ENCODE measurements around the gene ZCWPW1.
"Not testable (repeated sequence)": the region's sequence is repeated elsewhere in the genome, so short reads cannot be mapped to it uniquely, and the experiment has no call there.

Gene ZCWPW1

DNA sequence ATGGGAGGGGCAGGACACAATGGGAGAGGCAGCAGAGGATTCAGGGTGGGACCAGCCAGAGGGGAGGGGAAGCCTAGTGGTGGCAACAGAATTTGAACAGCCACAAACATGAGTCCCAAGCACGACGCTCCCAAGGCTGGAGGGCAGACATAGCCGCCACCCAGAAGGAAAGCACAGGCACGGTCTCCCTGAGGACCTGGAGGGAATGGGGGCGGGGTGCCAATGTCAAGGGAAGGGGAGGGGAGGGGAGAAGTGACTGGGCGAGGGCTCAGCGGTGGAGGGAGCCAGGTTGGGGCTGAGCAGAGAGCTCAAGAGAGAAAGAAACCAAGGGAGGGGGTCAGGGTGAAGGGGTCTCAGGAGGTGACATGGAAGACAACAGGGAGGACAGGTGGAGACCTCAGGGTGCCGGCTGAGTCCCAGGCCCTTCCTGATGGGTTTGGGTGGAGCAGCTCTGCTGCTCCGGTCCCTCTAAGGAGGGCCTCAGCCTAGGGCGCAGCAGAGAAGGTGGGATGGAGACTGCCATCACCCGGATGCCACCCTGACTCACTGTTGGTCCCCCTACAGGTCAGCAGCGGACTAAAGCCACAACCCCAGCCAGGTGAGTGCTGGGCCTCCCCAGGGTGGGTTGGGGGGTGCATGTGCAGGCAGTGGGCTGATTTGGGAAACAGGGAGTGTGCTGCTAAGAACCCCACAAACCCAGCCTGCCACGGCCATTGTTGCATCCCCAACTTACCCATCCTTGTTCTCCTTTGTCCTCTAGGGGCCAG is 31.0 kb downstream of the ZCWPW1 start:
- DNase-seq = no peak

DNA sequence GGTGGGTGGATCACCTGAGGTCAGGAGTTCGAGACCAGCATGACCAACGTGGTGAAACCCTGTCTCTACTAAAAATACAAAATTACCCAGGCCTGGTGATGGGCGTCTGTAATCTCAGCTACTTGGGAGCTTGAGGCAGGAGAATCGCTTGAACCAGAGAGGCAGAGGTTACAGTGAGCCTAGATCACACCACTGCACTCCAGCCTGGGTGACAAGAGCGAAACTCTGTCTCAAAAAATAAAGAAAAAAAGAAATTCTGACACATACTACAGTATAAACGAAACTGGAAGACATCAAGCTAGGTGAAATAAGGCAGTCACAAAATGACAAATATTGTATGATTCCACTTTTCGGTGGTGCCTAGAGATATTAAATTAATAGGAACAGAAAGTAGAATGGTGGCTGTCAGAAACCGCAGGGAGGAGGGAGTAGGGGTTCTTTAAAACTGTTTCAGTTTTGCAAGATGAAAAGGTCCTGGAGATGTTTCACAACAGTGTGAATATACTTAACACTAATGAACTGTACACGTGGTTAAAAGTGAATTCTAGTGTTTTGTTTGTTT is 32.0 kb downstream of the ZCWPW1 start:
- no peak for DNase-seq

- DNase-seq = no peak
These were observed 34.4 kb downstream of the ZCWPW1 start for GRCh38 chr7:100394077-100394476.

- DNase-seq = no peak
These were observed 35.1 kb downstream of the ZCWPW1 start for GRCh38 chr7:100393233-100393905.

GRCh38 chr7:100390286-100391009 is 38.1 kb downstream of the ZCWPW1 start:
- DNase-seq = no peak

- no peak for DNase-seq
These were observed 38.9 kb downstream of the ZCWPW1 start for GRCh38 chr7:100389437-100390088.

GRCh38 chr7:100387695-100388094 is 40.8 kb downstream of the ZCWPW1 start:
- DNase-seq = no peak

DNA sequence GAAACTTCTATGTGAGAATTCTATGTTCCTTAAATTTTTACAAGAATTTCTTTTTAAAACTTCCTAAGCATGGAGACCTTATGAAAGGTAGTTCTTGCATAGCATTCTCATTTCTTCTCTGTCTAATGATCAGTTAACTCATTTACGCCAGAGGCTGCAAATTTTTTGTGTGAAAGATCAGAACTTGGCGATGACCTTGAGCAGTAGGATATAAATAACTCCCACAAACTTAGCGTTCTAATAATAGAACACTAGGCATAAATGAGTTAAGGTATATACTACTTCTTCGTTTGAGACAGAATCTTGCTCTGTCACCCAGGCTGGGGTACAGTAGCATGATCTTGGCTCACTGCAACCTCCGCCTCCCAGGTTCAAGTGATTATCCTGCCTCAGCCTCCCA is 41.6 kb downstream of the ZCWPW1 start:
- no peak for DNase-seq

DNA sequence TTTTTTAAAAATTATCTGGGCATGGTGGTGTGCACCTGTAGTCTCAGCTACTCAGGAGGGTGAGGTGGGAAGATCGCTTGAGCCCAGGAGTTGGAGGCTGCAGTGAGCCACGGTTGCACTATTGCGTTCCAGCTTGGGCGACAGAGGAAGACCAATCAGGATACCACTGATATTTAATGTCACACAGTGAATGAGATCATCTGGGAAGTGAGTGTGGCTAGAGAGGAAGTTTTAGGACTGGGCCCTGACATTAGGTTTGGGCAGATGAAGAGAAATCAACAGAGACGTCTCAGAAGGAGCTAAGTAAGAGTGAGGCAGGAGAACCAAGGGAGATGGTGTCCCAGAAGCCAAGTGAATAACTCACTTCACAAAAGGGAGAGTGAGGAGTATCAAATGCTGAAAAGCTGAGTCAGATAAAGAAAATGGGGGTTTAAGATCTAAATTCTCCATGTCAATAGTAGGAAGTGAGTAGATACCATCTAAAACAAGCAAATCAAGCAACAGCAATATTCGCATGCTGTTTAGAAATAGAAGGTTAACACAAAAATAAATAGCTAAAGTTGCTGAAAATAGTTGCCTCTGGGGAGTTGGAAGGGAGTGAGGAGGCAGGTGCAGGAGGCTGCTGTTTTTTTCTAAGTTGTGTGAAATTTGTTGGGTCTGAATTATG is 43.7 kb downstream of the ZCWPW1 start:
- DNase-seq = no peak

DNA sequence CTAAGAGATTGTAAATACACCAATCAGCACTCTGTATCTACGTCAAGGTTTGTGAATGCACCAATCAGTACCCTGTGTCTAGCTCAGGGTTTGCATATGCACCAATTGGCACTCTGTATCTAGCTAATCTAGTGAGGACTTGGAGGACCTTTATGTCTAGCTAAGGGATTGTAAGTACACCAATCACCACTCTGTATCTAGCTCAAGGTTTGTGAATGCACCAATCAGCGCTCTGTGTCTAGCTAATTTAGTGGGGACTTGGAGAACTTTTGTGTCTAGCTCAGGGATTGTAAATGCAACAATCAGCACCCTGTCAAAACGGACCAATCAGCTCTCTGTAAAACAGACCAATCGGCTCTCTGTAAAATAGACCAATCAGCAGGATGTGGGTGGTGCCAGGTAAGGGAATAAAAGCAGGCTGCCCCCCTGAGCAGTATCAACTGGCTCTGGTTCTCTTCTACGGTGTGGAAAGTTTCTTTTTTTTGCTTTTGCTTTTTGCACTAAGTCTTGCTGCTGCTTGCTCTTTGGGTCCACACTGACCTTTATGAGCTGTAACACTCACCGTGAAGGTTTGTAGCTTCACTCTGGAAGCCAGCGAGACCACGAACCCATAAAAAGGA is 46.2 kb downstream of the ZCWPW1 start:
- not testable (repeated sequence) for DNase-seq

- not testable (repeated sequence) for DNase-seq
These were observed 46.8 kb downstream of the ZCWPW1 start for GRCh38 chr7:100381531-100382233.

GRCh38 chr7:100380196-100380595 is 48.3 kb downstream of the ZCWPW1 start:
- no peak for DNase-seq

- DNase-seq = no peak
These were observed 50.3 kb downstream of the ZCWPW1 start for GRCh38 chr7:100378114-100378755.

DNA sequence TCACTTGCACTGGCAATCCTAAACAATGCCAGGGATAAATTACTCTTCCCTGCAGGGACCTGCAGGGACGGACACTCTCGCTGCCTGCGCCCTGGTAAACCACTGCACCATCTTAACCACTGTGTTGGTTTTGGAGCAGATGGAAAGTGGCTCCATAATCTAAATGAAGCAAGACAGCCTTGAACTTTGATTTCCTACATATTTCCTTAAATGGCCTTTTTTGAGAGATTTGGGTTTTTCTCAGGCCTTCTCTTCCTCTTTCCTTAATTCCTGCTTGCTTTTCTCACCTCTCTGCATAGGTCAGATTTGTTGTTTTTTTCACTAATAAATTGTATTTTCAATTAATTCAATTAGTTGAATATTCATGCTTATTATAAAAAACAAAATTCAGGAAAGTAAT is 52.4 kb downstream of the ZCWPW1 start:
- no peak for DNase-seq

DNA sequence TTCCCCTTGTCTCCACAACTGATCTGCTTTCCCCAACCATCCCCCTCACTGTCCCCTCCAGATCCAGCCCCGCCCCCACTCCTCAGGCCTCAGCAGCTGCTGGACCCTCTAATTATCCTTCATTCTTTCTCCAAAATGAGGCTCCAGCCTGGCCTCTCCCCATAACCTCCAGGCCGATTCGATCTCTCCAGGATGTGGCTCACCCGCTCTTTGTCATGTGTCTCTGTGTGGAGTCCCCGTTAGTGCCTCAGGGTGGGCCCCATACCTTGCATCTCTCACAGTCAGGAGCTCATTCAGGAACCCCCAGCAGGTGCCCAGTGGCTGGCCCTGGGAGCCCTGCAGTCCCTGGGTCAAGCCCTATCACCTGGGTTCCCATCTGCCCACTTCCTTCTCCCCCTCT is 53.9 kb downstream of the ZCWPW1 start:
- DNase-seq = no peak

GRCh38 chr7:100373870-100374598 is 54.5 kb downstream of the ZCWPW1 start:
- DNase-seq = not testable (repeated sequence)

DNA sequence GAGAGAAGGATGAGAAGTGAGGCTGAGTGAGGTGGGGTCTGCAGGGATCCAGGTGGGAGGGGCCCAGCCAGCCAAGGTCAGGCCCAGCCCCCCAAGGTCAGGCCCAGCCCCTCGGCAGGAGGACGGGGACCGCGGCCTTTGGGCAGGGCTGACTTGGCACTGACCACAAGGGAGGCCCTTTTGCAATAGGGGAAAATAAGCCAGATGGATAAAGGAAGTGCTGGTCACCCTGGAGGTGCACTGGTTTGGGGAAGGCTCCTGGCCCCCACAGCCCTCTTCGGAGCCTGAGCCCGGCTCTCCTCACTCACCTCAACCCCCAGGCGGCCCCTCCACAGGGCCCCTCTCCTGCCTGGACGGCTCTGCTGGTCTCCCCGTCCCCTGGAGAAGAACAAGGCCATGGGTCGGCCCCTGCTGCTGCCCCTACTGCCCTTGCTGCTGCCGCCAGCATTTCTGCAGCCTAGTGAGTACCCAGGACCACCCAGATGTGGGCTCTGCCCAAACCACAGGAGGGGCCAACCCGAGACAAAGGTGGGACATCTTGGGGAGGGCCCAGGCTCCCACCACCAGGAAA is 55.2 kb downstream of the ZCWPW1 start, which contains the start of gene PILRA:
TSS of gene PILRA (plus strand) at position 227 of the 571 bp plus-strand sequence. CDS start at position 397, 170 bp downstream.
- no peak for DNase-seq

DNA sequence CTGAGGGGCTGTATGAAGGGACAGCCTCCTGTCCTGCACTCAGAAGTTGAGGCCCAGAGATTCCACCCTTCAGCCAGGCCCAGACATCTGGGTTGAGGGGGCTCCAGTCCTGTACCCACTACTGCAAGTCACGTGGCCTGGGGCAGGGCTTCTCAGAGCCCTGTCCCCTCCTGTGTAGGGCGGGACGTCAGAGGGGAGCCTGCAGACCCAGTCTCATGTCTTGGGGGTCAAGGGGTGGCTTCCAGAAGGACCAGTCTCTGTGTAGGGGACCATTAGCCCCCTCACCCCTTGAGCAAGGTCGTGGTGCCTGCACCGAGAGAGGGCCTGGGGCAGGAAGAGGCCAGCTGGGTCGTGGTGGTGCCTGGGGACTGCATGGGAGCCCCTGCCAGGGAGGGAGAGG is 55.8 kb downstream of the ZCWPW1 start:
- no peak for DNase-seq

DNA sequence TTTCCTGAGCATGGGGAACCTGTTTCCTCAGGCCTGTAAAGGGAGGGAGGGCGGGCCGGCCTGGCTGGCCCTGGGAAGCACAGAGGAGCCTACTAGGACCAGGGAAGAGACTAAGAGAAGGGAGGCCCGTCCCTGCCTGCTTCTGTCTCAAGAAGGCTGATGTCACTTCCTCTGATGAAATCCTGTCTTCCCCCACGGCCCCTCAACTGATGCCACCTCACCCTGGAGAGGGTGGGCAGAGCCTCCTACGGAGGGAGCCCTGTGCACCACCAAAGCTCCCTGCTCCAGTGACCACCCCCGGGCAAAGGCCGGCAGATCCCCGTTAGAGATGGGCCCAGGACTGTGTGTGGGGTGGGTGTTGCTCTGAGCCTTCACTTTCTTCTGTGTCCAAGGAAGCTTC is 56.2 kb downstream of the ZCWPW1 start:
- no peak for DNase-seq

All from SW 1271 (cell line).